HL-60 (cell line): ENCODE results near the gene RASD2.

Source experiments
- CTCF ChIP-seq: IDR thresholded peaks from one replicate; pipeline ENCODE4 v1.5.1; 2011; ENCODE audit warnings: low read length, control low read depth, inconsistent platforms; ENCODE audit not compliant: insufficient read depth
- POLR2AphosphoS5 ChIP-seq: IDR thresholded peaks from 2 replicates; pipeline ENCODE4 v1.6.1; 2012; ENCODE audit warnings: low read depth
- REST ChIP-seq: IDR thresholded peaks from 2 replicates; pipeline ENCODE4 v1.6.1; 2012; ENCODE audit warnings: low read depth; ENCODE audit not compliant: insufficient replicate concordance

- TF ChIP-seq CTCF, result no peak
- TF ChIP-seq POLR2AphosphoS5, result no peak
- no peak for TF ChIP-seq REST
Measured at GRCh38 chr22:35548722-35549112, 8.1 kb downstream of the RASD2 start.
